Measurements from ENCODE around the gene CLEC1A.

GRCh38 chr12:10115890-10116289, 17.1 kb upstream of the CLEC1A start:
- TF ChIP-seq CTCF (IDR thresholded peaks at IDR 0.05): no peak
- no peak for TF ChIP-seq POLR2AphosphoS5 (IDR thresholded peaks at IDR 0.05; ENCODE audit: low read depth, low read length)
